WTC11 (cell line): Measurements from ENCODE around the gene DNAAF5. TPM values are rescaled to one million over a fixed set of nuclear protein-coding genes. Genes with fewer than 3 reads are reported as not detected.

ENCODE experiments used
- ATAC-seq: fragments of 200-7000 bp; cut with Tn5 transposase; 2 replicates; pipeline ENCODE4 v1.10.0; 2021; ENCODE audit warnings: mild to moderate bottlenecking, moderate library complexity
- CTCF ChIA-PET: fragments of 300-600 bp; sonication (Branson Sonifier 250); formaldehyde crosslinking; loops from one replicate; lab custom pipeline; 2021; ENCODE audit warnings: antibody characterized with exemption; lab: Charles Lee
- POLR2A ChIA-PET: fragments of 350-600 bp; sonication (Branson Sonifier 250); formaldehyde crosslinking; loops from one replicate; lab custom pipeline; 2021; ENCODE audit warnings: antibody characterized with exemption; lab: Charles Lee
- DNase-seq: peaks from one replicate; pipeline ENCODE4 v3.0.0; 2021; ENCODE audit warnings: low spot score
- H3K27ac Mint-ChIP-seq: 2 replicates; pipeline ENCODE4 v1.8.0; 2021; ENCODE audit warnings: mixed read lengths
- H3K27me3 Mint-ChIP-seq: 2 replicates; pipeline ENCODE4 v1.8.0; 2021; ENCODE audit warnings: low read depth, mild to moderate bottlenecking, moderate library complexity, mixed read lengths
- H3K36me3 Mint-ChIP-seq: 2 replicates; pipeline ENCODE4 v1.8.0; 2021; ENCODE audit warnings: mixed read lengths
- H3K4me1 Mint-ChIP-seq: 2 replicates; pipeline ENCODE4 v1.8.0; 2022; ENCODE audit warnings: mixed read lengths
- H3K4me3 Mint-ChIP-seq: 2 replicates; pipeline ENCODE4 v1.8.0; 2021; ENCODE audit warnings: mild to moderate bottlenecking, moderate library complexity, mixed read lengths
- H3K9me3 Mint-ChIP-seq: 2 replicates; pipeline ENCODE4 v1.8.0; 2021; ENCODE audit warnings: mixed read lengths
- ELF4 ChIP-seq: sonication (generic); formaldehyde crosslinking; IDR thresholded peaks from 2 replicates; pipeline ENCODE4 v1.8.1; 2022; ENCODE audit warnings: low read depth, mild to moderate bottlenecking, moderate library complexity, missing genetic modification reagents
- ESRRA ChIP-seq: sonication (generic); formaldehyde crosslinking; IDR thresholded peaks from 2 replicates; pipeline ENCODE4 v1.8.1; 2022; ENCODE audit warnings: mild to moderate bottlenecking, missing genetic modification reagents, borderline replicate concordance
- FOXJ3 ChIP-seq: sonication (generic); formaldehyde crosslinking; IDR thresholded peaks from 2 replicates; pipeline ENCODE4 v1.9.0; 2021; ENCODE audit warnings: missing genetic modification reagents, mild to moderate bottlenecking, borderline replicate concordance
- FOXK1 ChIP-seq: sonication (generic); formaldehyde crosslinking; IDR thresholded peaks from 2 replicates; pipeline ENCODE4 v1.8.0; 2022; ENCODE audit warnings: mild to moderate bottlenecking, moderate library complexity, missing genetic modification reagents
- JUN ChIP-seq: sonication (generic); formaldehyde crosslinking; IDR thresholded peaks from 2 replicates; pipeline ENCODE4 v1.8.0; 2023; ENCODE audit warnings: mild to moderate bottlenecking, missing genetic modification reagents
- KAT7 ChIP-seq: sonication (generic); formaldehyde crosslinking; IDR thresholded peaks from 2 replicates; pipeline ENCODE4 v1.8.1; 2023; ENCODE audit warnings: missing genetic modification reagents, mild to moderate bottlenecking, borderline replicate concordance
- MXD4 ChIP-seq: fragments of 250-450 bp; sonication (Bioruptor Pico); IDR thresholded peaks from 2 replicates; pipeline ENCODE4 v1.8.0; 2021; ENCODE audit warnings: mild to moderate bottlenecking, moderate library complexity, borderline replicate concordance
- OVOL2 ChIP-seq: fragments of 250-450 bp; sonication (Bioruptor Pico); IDR thresholded peaks from 2 replicates; pipeline ENCODE4 v1.9.0; 2021; ENCODE audit warnings: mild to moderate bottlenecking, borderline replicate concordance
- ZNF671 ChIP-seq: fragments of 250-450 bp; sonication (Bioruptor Pico); IDR thresholded peaks from 2 replicates; pipeline ENCODE4 v1.8.0; 2021; ENCODE audit warnings: mild to moderate bottlenecking
- total RNA-seq: library from RNA; stranded (reverse); gene quantifications from 3 replicates; pipeline ENCODE4 v1.2.3, GENCODE V29; 2021
- TF ChIP-seq, protein P1 (sequence below): fragments of 200-600 bp; IDR thresholded peaks from 2 replicates; pipeline ENCODE4 v1.8.0; 2022; ENCODE audit warnings: antibody characterized with exemption
- TF ChIP-seq, protein P2 (sequence below): sonication (generic); formaldehyde crosslinking; IDR thresholded peaks from 2 replicates; pipeline ENCODE4 v1.8.1; 2022; ENCODE audit warnings: mild to moderate bottlenecking, moderate library complexity, missing genetic modification reagents
- TF ChIP-seq, protein P3 (sequence below): fragments of 250-450 bp; sonication (Bioruptor Pico); IDR thresholded peaks from 2 replicates; pipeline ENCODE4 v1.8.0; 2021; ENCODE audit warnings: mild to moderate bottlenecking
- TF ChIP-seq, protein P4 (sequence below): sonication (generic); formaldehyde crosslinking; IDR thresholded peaks from 2 replicates; pipeline ENCODE4 v1.8.1; 2022; ENCODE audit warnings: mild to moderate bottlenecking, missing genetic modification reagents, moderate library complexity, borderline replicate concordance
- TF ChIP-seq, protein P5 (sequence below): sonication (generic); formaldehyde crosslinking; IDR thresholded peaks from 2 replicates; pipeline ENCODE4 v1.8.0; 2022; ENCODE audit warnings: mild to moderate bottlenecking, missing genetic modification reagents
- TF ChIP-seq, protein P6 (sequence below): sonication (generic); formaldehyde crosslinking; IDR thresholded peaks from 2 replicates; pipeline ENCODE4 v1.8.1; 2022; ENCODE audit warnings: low read depth, mild to moderate bottlenecking, moderate library complexity, missing genetic modification reagents, borderline replicate concordance
- TF ChIP-seq, protein P7 (sequence below): sonication (generic); formaldehyde crosslinking; IDR thresholded peaks from 2 replicates; pipeline ENCODE4 v1.8.0; 2022; ENCODE audit warnings: missing genetic modification reagents
- TF ChIP-seq, protein P8 (sequence below): fragments of 250-450 bp; sonication (Bioruptor Pico); IDR thresholded peaks from 2 replicates; pipeline ENCODE4 v1.9.0; 2021; ENCODE audit warnings: moderate library complexity, mild to moderate bottlenecking, inconsistent platforms, borderline replicate concordance
- TF ChIP-seq, protein P9 (sequence below): sonication (generic); formaldehyde crosslinking; IDR thresholded peaks from 2 replicates; pipeline ENCODE4 v1.8.1; 2023; ENCODE audit warnings: mild to moderate bottlenecking, missing genetic modification reagents, borderline replicate concordance

Gene DNAAF5
- total RNA-seq, 1 experiment from 2014 or later, result 62.2 TPM

DNA sequence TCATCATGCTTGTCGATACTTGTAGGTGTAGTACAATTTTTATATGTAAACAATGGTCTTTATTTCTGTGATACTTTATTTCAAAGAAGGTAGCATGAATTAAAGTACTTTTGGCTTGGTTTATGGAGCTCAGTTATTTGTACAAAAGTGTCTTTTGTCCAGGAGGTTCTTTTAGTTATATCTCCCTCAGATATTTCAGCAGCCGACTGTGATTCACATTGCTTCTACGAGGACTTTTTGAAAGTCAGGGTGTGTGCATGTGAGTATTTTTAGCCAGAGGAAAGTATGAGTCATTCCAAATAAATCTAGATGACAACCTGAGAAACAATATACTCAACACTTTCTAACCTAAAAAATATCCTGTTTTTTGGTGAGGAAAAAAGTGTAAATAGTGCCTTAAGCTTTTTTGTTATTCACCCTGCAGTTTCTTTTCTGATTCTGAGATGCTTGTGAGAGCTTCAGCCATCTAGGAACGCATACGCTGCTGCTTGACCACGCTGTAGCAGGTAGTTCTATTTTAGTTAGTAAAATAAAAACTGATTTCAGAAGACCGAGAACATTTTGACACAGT is 105.2 kb downstream of the DNAAF5 start:
- Mint-ChIP-seq H3K36me3 (peaks cover 19% of the 10 kb centered on the region), H3K27ac (peak overlapping the region; percentile 97), H3K4me1 (peaks cover 55% of the 10 kb centered on the region)
- CTCF ChIA-PET, result interaction anchor here (0.7 to 1.7 kb wide), 6 partner anchors 9 to 126 kb away, joined by 3 to 11 read pairs (median 4); no protein-coding TSS in a partner anchor
- TF ChIP-seq, protein P1, sequence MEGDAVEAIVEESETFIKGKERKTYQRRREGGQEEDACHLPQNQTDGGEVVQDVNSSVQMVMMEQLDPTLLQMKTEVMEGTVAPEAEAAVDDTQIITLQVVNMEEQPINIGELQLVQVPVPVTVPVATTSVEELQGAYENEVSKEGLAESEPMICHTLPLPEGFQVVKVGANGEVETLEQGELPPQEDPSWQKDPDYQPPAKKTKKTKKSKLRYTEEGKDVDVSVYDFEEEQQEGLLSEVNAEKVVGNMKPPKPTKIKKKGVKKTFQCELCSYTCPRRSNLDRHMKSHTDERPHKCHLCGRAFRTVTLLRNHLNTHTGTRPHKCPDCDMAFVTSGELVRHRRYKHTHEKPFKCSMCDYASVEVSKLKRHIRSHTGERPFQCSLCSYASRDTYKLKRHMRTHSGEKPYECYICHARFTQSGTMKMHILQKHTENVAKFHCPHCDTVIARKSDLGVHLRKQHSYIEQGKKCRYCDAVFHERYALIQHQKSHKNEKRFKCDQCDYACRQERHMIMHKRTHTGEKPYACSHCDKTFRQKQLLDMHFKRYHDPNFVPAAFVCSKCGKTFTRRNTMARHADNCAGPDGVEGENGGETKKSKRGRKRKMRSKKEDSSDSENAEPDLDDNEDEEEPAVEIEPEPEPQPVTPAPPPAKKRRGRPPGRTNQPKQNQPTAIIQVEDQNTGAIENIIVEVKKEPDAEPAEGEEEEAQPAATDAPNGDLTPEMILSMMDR, result no peak
- TF ChIP-seq ESRRA (CRISPR knock-in tag) (no peak), KAT7 (CRISPR knock-in tag) (no peak), MXD4 (CRISPR knock-in tag) (no peak), FOXJ3 (CRISPR knock-in tag) (no peak), ELF4 (no peak), FOXK1 (CRISPR knock-in tag) (no peak), ZNF671 (CRISPR knock-in tag) (no peak), JUN (no peak), OVOL2 (CRISPR knock-in tag) (no peak)
- TF ChIP-seq, protein P2, sequence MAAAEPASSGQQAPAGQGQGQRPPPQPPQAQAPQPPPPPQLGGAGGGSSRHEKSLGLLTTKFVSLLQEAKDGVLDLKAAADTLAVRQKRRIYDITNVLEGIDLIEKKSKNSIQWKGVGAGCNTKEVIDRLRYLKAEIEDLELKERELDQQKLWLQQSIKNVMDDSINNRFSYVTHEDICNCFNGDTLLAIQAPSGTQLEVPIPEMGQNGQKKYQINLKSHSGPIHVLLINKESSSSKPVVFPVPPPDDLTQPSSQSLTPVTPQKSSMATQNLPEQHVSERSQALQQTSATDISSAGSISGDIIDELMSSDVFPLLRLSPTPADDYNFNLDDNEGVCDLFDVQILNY (CRISPR knock-in tag), result no peak
- TF ChIP-seq, protein P3, sequence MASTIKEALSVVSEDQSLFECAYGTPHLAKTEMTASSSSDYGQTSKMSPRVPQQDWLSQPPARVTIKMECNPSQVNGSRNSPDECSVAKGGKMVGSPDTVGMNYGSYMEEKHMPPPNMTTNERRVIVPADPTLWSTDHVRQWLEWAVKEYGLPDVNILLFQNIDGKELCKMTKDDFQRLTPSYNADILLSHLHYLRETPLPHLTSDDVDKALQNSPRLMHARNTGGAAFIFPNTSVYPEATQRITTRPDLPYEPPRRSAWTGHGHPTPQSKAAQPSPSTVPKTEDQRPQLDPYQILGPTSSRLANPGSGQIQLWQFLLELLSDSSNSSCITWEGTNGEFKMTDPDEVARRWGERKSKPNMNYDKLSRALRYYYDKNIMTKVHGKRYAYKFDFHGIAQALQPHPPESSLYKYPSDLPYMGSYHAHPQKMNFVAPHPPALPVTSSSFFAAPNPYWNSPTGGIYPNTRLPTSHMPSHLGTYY (CRISPR knock-in tag), result no peak
- TF ChIP-seq, protein P4, sequence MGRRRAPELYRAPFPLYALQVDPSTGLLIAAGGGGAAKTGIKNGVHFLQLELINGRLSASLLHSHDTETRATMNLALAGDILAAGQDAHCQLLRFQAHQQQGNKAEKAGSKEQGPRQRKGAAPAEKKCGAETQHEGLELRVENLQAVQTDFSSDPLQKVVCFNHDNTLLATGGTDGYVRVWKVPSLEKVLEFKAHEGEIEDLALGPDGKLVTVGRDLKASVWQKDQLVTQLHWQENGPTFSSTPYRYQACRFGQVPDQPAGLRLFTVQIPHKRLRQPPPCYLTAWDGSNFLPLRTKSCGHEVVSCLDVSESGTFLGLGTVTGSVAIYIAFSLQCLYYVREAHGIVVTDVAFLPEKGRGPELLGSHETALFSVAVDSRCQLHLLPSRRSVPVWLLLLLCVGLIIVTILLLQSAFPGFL (CRISPR knock-in tag), result no peak
- TF ChIP-seq, protein P5, sequence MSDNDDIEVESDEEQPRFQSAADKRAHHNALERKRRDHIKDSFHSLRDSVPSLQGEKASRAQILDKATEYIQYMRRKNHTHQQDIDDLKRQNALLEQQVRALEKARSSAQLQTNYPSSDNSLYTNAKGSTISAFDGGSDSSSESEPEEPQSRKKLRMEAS (CRISPR knock-in tag), result no peak
- TF ChIP-seq, protein P6, sequence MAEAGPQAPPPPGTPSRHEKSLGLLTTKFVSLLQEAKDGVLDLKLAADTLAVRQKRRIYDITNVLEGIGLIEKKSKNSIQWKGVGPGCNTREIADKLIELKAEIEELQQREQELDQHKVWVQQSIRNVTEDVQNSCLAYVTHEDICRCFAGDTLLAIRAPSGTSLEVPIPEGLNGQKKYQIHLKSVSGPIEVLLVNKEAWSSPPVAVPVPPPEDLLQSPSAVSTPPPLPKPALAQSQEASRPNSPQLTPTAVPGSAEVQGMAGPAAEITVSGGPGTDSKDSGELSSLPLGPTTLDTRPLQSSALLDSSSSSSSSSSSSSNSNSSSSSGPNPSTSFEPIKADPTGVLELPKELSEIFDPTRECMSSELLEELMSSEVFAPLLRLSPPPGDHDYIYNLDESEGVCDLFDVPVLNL (CRISPR knock-in tag), result no peak
- TF ChIP-seq, protein P7, sequence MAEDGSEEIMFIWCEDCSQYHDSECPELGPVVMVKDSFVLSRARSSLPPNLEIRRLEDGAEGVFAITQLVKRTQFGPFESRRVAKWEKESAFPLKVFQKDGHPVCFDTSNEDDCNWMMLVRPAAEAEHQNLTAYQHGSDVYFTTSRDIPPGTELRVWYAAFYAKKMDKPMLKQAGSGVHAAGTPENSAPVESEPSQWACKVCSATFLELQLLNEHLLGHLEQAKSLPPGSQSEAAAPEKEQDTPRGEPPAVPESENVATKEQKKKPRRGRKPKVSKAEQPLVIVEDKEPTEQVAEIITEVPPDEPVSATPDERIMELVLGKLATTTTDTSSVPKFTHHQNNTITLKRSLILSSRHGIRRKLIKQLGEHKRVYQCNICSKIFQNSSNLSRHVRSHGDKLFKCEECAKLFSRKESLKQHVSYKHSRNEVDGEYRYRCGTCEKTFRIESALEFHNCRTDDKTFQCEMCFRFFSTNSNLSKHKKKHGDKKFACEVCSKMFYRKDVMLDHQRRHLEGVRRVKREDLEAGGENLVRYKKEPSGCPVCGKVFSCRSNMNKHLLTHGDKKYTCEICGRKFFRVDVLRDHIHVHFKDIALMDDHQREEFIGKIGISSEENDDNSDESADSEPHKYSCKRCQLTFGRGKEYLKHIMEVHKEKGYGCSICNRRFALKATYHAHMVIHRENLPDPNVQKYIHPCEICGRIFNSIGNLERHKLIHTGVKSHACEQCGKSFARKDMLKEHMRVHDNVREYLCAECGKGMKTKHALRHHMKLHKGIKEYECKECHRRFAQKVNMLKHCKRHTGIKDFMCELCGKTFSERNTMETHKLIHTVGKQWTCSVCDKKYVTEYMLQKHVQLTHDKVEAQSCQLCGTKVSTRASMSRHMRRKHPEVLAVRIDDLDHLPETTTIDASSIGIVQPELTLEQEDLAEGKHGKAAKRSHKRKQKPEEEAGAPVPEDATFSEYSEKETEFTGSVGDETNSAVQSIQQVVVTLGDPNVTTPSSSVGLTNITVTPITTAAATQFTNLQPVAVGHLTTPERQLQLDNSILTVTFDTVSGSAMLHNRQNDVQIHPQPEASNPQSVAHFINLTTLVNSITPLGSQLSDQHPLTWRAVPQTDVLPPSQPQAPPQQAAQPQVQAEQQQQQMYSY (CRISPR knock-in tag), result no peak
- TF ChIP-seq, protein P8, sequence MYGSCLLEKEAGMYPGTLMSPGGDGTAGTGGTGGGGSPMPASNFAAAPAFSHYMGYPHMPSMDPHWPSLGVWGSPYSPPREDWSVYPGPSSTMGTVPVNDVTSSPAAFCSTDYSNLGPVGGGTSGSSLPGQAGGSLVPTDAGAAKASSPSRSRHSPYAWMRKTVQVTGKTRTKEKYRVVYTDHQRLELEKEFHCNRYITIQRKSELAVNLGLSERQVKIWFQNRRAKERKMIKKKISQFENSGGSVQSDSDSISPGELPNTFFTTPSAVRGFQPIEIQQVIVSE, result no peak
- TF ChIP-seq, protein P9, sequence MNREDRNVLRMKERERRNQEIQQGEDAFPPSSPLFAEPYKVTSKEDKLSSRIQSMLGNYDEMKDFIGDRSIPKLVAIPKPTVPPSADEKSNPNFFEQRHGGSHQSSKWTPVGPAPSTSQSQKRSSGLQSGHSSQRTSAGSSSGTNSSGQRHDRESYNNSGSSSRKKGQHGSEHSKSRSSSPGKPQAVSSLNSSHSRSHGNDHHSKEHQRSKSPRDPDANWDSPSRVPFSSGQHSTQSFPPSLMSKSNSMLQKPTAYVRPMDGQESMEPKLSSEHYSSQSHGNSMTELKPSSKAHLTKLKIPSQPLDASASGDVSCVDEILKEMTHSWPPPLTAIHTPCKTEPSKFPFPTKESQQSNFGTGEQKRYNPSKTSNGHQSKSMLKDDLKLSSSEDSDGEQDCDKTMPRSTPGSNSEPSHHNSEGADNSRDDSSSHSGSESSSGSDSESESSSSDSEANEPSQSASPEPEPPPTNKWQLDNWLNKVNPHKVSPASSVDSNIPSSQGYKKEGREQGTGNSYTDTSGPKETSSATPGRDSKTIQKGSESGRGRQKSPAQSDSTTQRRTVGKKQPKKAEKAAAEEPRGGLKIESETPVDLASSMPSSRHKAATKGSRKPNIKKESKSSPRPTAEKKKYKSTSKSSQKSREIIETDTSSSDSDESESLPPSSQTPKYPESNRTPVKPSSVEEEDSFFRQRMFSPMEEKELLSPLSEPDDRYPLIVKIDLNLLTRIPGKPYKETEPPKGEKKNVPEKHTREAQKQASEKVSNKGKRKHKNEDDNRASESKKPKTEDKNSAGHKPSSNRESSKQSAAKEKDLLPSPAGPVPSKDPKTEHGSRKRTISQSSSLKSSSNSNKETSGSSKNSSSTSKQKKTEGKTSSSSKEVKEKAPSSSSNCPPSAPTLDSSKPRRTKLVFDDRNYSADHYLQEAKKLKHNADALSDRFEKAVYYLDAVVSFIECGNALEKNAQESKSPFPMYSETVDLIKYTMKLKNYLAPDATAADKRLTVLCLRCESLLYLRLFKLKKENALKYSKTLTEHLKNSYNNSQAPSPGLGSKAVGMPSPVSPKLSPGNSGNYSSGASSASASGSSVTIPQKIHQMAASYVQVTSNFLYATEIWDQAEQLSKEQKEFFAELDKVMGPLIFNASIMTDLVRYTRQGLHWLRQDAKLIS (CRISPR knock-in tag), result no peak
- TF ChIP-seq, all 79 proteins: peak for 0
- DNase-seq (no peak), ATAC-seq (no peak)
- POLR2A ChIA-PET, result no interaction called here
- Mint-ChIP-seq H3K27me3 (no peaks in the 10 kb centered on the region), H3K9me3 (no peaks in the 10 kb centered on the region), H3K4me3 (peak overlapping the region; percentile 24)
